ENCODE results near the gene ASB1. TPM values are rescaled to one million over a fixed set of nuclear protein-coding genes. Genes with fewer than 3 reads are reported as not detected.

ASB1 gene
- total RNA-seq, 2 experiments from 2014 or later: 34.5 to 35.6 TPM

GRCh38 chr2:238495422-238495821 lies 68.7 kb downstream of the ASB1 start:
- Mint-ChIP-seq H3K27ac (no peak overlapping the region), H3K36me3 (no peaks in the 10 kb centered on the region), H3K27me3 (peaks cover 2% of the 10 kb centered on the region), H3K4me1 (peaks cover 35% of the 10 kb centered on the region), H3K9me3 (ENCODE audit: low read depth) (no peaks in the 10 kb centered on the region), H3K4me3 (no peak overlapping the region)
- ATAC-seq (no peak), DNase-seq (peak; percentile 33)
- CTCF ChIA-PET: no interaction called here

- no peaks in the 10 kb centered on the region for H3K9me3 Mint-ChIP-seq (ENCODE audit: low read depth)
- ATAC-seq: no peak
- H3K4me3 Mint-ChIP-seq: no peak overlapping the region
- peak; percentile 36 for DNase-seq
- CTCF ChIA-PET: interaction anchor here (0.9 kb wide), 1 partner anchor 16 kb away, joined by 3 read pairs; no protein-coding TSS in a partner anchor
- H3K27me3 Mint-ChIP-seq: no peaks in the 10 kb centered on the region
- H3K36me3 Mint-ChIP-seq: no peaks in the 10 kb centered on the region
- H3K4me1 Mint-ChIP-seq: peaks cover 33% of the 10 kb centered on the region
- no peak overlapping the region for H3K27ac Mint-ChIP-seq
Observed at GRCh38 chr2:238496756-238497609, 70.3 kb downstream of the ASB1 start.

- peaks cover 32% of the 10 kb centered on the region for H3K4me1 Mint-ChIP-seq
- no peak overlapping the region for H3K27ac Mint-ChIP-seq
- no peaks in the 10 kb centered on the region for H3K27me3 Mint-ChIP-seq
- DNase-seq: no peak
- no peak for ATAC-seq
- no peaks in the 10 kb centered on the region for H3K9me3 Mint-ChIP-seq (ENCODE audit: low read depth)
- CTCF ChIA-PET: interaction anchor here (0.9 to 1.1 kb wide), 2 partner anchors 13 to 16 kb away, joined by 3 read pairs; no protein-coding TSS in a partner anchor
- no peak overlapping the region for H3K4me3 Mint-ChIP-seq
- H3K36me3 Mint-ChIP-seq: no peaks in the 10 kb centered on the region
Observed at GRCh38 chr2:238497610-238498005, 70.9 kb downstream of the ASB1 start.

DNA sequence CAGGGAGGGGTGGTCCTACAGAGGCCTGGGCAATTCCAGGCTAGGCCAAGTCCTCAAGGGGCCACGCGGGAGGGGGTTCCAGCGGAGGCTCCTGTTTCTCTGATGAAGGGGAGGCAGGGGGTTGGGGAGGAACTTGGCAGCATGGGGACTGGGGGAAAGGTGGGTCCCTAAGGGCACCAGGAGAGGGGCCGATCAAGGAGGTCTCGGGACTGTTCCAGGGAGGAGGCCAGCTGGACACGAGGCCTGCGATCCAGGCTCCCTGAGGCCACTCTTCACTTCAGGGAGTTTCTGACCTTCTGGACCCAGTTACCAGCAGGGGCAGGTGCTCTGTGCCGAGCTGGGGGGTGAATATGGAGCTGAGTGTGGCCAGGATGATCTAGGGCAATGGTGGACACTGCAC lies 71.5 kb downstream of the ASB1 start:
- ATAC-seq: no peak
- Mint-ChIP-seq H3K4me1 (peaks cover 28% of the 10 kb centered on the region), H3K4me3 (no peak overlapping the region), H3K27me3 (no peaks in the 10 kb centered on the region), H3K27ac (no peak overlapping the region), H3K36me3 (no peaks in the 10 kb centered on the region), H3K9me3 (ENCODE audit: low read depth) (no peaks in the 10 kb centered on the region)
- DNase-seq: peak; percentile 23
- CTCF ChIA-PET: interaction anchor here (0.9 to 1.1 kb wide), 2 partner anchors 14 to 15 kb away, joined by 3 read pairs; no protein-coding TSS in a partner anchor

- ATAC-seq (no peak), DNase-seq (peak; percentile 21)
- no peak overlapping the region for H3K4me3 Mint-ChIP-seq
- CTCF ChIA-PET: interaction anchor here (0.5 to 1.1 kb wide), 3 partner anchors 14 to 202 kb away, joined by 3 to 5 read pairs (median 3); no protein-coding TSS in a partner anchor
- H3K9me3 Mint-ChIP-seq (ENCODE audit: low read depth): no peaks in the 10 kb centered on the region
- peaks cover 23% of the 10 kb centered on the region for H3K4me1 Mint-ChIP-seq
- no peaks in the 10 kb centered on the region for H3K36me3 Mint-ChIP-seq
- no peak overlapping the region for H3K27ac Mint-ChIP-seq
- H3K27me3 Mint-ChIP-seq: no peaks in the 10 kb centered on the region
Observed at GRCh38 chr2:238498691-238499295, 72.1 kb downstream of the ASB1 start.

DNA sequence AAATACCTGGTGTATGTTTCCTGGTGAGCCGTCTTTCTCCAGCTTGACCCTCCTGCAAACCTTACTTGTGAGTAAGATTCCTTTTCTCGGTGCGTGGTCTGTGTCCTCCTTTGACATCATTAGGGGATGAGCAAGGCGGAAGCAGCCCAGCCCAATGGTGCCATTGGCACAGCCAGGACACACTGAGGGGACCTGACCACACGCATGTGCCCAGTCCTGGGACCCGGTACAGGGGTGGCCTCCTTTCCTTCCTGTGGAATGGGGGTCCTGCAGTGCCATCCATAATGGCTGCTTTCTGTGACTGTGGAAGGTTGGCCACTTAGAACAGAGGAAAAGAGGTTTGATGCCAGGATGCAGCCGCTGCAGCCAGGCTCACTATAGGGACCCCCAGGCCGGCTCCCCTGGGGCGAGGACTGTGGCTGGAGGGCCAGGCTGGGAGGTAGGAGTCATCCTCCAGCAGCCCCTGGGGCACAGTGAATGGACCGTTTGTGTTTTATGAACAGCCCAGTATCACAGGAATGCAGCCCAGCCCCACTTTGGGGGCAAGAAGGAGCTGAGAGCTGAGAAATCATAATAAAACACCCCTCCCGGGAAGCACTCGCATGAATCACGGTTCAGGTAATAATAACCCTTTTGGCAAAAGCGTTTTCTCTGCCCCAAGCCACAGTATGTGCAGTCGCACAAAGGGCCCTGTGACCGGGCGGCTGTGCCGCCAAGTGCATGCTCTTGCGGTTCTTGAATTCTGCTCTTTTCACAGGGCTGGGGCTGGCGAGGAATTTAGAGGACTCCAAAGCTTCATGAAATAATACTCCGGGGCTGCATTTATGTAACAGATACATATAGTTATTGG lies 73.2 kb downstream of the ASB1 start:
- Mint-ChIP-seq H3K27me3 (no peaks in the 10 kb centered on the region), H3K4me1 (peaks cover 14% of the 10 kb centered on the region), H3K36me3 (no peaks in the 10 kb centered on the region), H3K9me3 (ENCODE audit: low read depth) (no peaks in the 10 kb centered on the region), H3K27ac (no peak overlapping the region), H3K4me3 (no peak overlapping the region)
- DNase-seq (no peak), ATAC-seq (no peak)
- CTCF ChIA-PET: no interaction called here

DNA sequence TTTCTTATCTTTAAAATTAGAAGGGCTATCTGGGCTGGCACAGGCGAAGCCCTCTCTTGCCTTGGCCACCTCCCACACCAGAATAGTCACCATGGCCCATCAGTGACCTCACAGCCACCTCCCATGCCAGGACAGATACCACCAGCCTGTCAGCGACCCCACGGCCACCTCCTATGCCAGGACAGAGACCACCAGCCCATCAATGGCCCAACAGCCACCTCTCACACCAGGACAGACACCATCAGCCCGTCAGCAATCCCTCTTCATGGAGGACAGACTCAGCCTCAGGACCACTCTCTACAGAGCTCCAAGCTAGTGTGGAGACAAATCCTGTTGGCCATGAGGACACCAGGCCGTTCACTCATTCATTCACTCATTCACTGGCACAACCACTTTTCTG lies 74.6 kb downstream of the ASB1 start:
- DNase-seq: no peak
- Mint-ChIP-seq H3K4me1 (peaks cover 18% of the 10 kb centered on the region), H3K9me3 (ENCODE audit: low read depth) (no peaks in the 10 kb centered on the region), H3K4me3 (no peak overlapping the region), H3K27ac (no peak overlapping the region), H3K36me3 (no peaks in the 10 kb centered on the region), H3K27me3 (peaks cover 4% of the 10 kb centered on the region)
- no peak for ATAC-seq
- CTCF ChIA-PET: no interaction called here

Other genes with a start within 250 kb of the ASB1 start
- 10 to 100 TPM; 52.6 to 61.7 TPM for gene ILKAP, start 223.2 kb upstream of the ASB1 start, total RNA-seq
- 1 to 10 TPM; 3.0 to 4.0 TPM for gene HES6, start 186.9 kb upstream of the ASB1 start, total RNA-seq
- 10 to 100 TPM in 1 of 2 experiments, 1 to 10 TPM in 1; 9.1 to 11.5 TPM for gene PER2, start 138.3 kb upstream of the ASB1 start, total RNA-seq
- gene TRAF3IP1, start 106.4 kb upstream of the ASB1 start, total RNA-seq: 1 to 10 TPM; 6.8 to 8.8 TPM